Measurements from ENCODE around the gene ANKRD65. TPM values are rescaled to one million over a fixed set of nuclear protein-coding genes. Genes with fewer than 3 reads are reported as not detected.

ANKRD65 gene
- total RNA-seq, 1 donor from 2014 or later, result 0.15 TPM

DNA sequence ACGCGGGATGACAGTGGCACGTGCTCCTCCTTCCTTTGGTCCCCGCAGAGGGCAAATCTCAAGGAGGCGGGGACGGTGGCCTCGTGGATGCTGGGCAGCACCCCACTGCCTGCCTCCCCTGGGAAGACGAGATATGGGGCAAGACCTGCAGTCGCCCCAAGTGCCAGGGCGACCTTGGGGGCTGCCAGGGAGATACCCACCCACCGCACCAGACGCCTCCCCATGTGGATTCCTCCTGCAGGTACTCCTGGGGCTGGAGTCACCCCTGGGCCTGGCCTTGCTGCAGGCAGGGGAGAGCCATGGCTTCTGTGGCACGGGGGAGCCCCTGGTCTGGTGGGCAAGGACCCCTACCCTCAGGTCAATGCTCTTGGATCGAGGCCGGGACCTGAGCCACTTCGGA is 40.2 kb downstream of the ANKRD65 start:
- H3F3A ChIP-seq (ENCODE audit: low read depth), result peaks cover 14% of the 10 kb centered on the region
- Mint-ChIP-seq H3K27ac (no peak overlapping the region), H3K9me3 (no peaks in the 10 kb centered on the region), H3K4me3 (no peak overlapping the region), H3K27me3 (ENCODE audit: insufficient read depth, low read depth) (peaks cover 5% of the 10 kb centered on the region), H3K36me3 (no peaks in the 10 kb centered on the region), H3K4me1 (no peaks in the 10 kb centered on the region)
- TF ChIP-seq EZH2phosphoT487 (IDR thresholded peaks at IDR 0.05), result no peak
- no peak for TF ChIP-seq EZH2 (IDR thresholded peaks at IDR 0.05)
- TF ChIP-seq CTCF (IDR thresholded peaks at IDR 0.05), result no peak
- H4K20me1 ChIP-seq (ENCODE audit: low read depth), result no peaks in the 10 kb centered on the region
- no peak overlapping the region for H2AFZ ChIP-seq (replicated peaks)
- no peaks in the 10 kb centered on the region for H3K4me1 ChIP-seq
- no peaks in the 10 kb centered on the region for H3K27me3 ChIP-seq
- H3K27ac ChIP-seq, result no peak overlapping the region
- no peak overlapping the region for H3K9ac ChIP-seq
- H3K4me3 ChIP-seq, result no peak overlapping the region
- no peaks in the 10 kb centered on the region for H3K9me3 ChIP-seq (ENCODE audit: low read depth)
- H3K4me2 ChIP-seq, result no peak overlapping the region
- no peak for DNase-seq (ENCODE audit: low spot score)
- H3K79me2 ChIP-seq (ENCODE audit: low read depth), result no peaks in the 10 kb centered on the region
- no peaks in the 10 kb centered on the region for H3K36me3 ChIP-seq

- no peaks in the 10 kb centered on the region for H3K27me3 ChIP-seq
- H3K36me3 ChIP-seq, result no peaks in the 10 kb centered on the region
- no peaks in the 10 kb centered on the region for H3K9me3 ChIP-seq (ENCODE audit: low read depth)
- peaks cover 10% of the 10 kb centered on the region for H3K4me1 Mint-ChIP-seq
- H3F3A ChIP-seq (ENCODE audit: low read depth), result peaks cover 16% of the 10 kb centered on the region
- H3K9ac ChIP-seq, result no peak overlapping the region
- H3K9me3 Mint-ChIP-seq, result no peaks in the 10 kb centered on the region
- H3K27ac ChIP-seq, result no peak overlapping the region
- H3K79me2 ChIP-seq (ENCODE audit: low read depth), result peaks cover 17% of the 10 kb centered on the region
- peaks cover 7% of the 10 kb centered on the region for H3K4me1 ChIP-seq
- no peak overlapping the region for H3K27ac Mint-ChIP-seq
- no peak overlapping the region for H3K4me3 Mint-ChIP-seq
- H3K4me2 ChIP-seq, result no peak overlapping the region
- DNase-seq (ENCODE audit: low spot score), result no peak
- H3K27me3 Mint-ChIP-seq (ENCODE audit: insufficient read depth, low read depth), result peaks cover 2% of the 10 kb centered on the region
- H2AFZ ChIP-seq (replicated peaks), result no peak overlapping the region
- H3K36me3 Mint-ChIP-seq, result no peaks in the 10 kb centered on the region
- TF ChIP-seq EZH2 (IDR thresholded peaks at IDR 0.05), result no peak
- TF ChIP-seq CTCF (IDR thresholded peaks at IDR 0.05), result no peak
- TF ChIP-seq EZH2phosphoT487 (IDR thresholded peaks at IDR 0.05), result no peak
- H3K4me3 ChIP-seq, result no peak overlapping the region
- H4K20me1 ChIP-seq (ENCODE audit: low read depth), result peaks cover 3% of the 10 kb centered on the region
Measured at GRCh38 chr1:1377540-1378205, 43.4 kb downstream of the ANKRD65 start.

DNA sequence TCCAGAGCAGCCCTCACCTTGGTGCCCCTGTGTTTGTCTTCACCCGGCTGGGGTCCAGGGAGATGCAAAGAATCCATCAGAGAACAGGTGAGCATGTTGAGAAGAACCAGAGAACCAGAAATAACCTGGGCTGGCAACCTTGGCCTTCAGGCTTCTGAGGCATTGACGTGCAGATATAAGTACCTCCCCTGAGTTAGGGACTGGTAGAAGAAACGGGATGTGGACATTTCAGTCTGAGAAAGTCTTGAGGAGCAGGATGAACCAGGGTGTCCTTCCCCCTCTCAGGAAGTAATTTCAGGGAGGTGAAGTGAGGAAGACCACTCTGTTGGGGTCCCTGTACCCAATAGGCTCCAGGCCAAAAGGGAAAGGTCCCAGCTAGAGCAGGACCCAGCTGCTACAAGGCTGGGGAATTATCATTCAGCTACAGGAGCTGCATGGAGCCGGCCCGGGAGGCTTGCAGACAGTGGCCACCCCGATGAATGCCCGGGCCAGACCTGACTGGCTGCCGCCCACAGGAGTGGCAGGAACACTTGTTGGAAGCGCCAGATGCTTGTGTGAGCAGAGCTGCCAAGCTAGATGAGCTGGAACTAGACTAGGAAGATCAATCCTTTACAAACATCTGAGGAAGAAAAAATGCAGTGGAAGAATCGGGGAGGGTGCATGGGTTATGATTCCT is 44.4 kb downstream of the ANKRD65 start:
- Histone ChIP-seq H3F3A (ENCODE audit: low read depth) (peaks cover 22% of the 10 kb centered on the region), H3K4me1 (peaks cover 7% of the 10 kb centered on the region), H3K27ac (no peak overlapping the region), H3K79me2 (ENCODE audit: low read depth) (peaks cover 17% of the 10 kb centered on the region), H2AFZ (replicated peaks) (no peak overlapping the region), H3K4me3 (no peak overlapping the region), H3K9me3 (ENCODE audit: low read depth) (no peaks in the 10 kb centered on the region), H3K4me2 (no peak overlapping the region), H4K20me1 (ENCODE audit: low read depth) (peaks cover 3% of the 10 kb centered on the region), H3K9ac (no peak overlapping the region), H3K27me3 (no peaks in the 10 kb centered on the region), H3K36me3 (no peaks in the 10 kb centered on the region)
- DNase-seq (ENCODE audit: low spot score), result no peak
- H3K4me3 Mint-ChIP-seq, result peak overlapping the region; percentile 76
- peak overlapping the region; percentile 11 for H3K27ac Mint-ChIP-seq
- peaks cover 10% of the 10 kb centered on the region for H3K4me1 Mint-ChIP-seq
- no peaks in the 10 kb centered on the region for H3K36me3 Mint-ChIP-seq
- no peak for TF ChIP-seq CTCF (IDR thresholded peaks at IDR 0.05)
- TF ChIP-seq EZH2phosphoT487 (IDR thresholded peaks at IDR 0.05), result no peak
- no peak for TF ChIP-seq EZH2 (IDR thresholded peaks at IDR 0.05)
- peaks cover 2% of the 10 kb centered on the region for H3K27me3 Mint-ChIP-seq (ENCODE audit: insufficient read depth, low read depth)
- H3K9me3 Mint-ChIP-seq, result no peaks in the 10 kb centered on the region

Measured in neural progenitor cell (in vitro differentiated cells).